GM23248 (cell line): ENCODE measurements around the gene ARHGAP25. TPM values are rescaled to one million over a fixed set of nuclear protein-coding genes. Genes with fewer than 3 reads are reported as not detected.

ENCODE experiments used
- DNase-seq: peaks from one replicate; pipeline ENCODE4 v3.0.0-alpha.2; 2015
- H2AFZ ChIP-seq: fragments of 200-600 bp; sonication (generic); 2 replicates; pipeline ENCODE4 v1.6.1; 2016; ENCODE audit warnings: antibody characterized with exemption
- H3F3A ChIP-seq: fragments of 200-600 bp; sonication (generic); 2 replicates; pipeline ENCODE4 v1.6.1; 2016; ENCODE audit warnings: mild to moderate bottlenecking, antibody characterized with exemption, mixed run types; ENCODE audit not compliant: insufficient read depth
- H3K27ac ChIP-seq: fragments of 200-600 bp; sonication (generic); 2 replicates; pipeline ENCODE4 v1.5.1; 2016; ENCODE audit warnings: mild to moderate bottlenecking
- H3K27me3 ChIP-seq: fragments of 200-600 bp; sonication (generic); replicated peaks from 2 replicates; pipeline ENCODE4 v1.6.1; 2016; ENCODE audit warnings: mild to moderate bottlenecking; ENCODE audit not compliant: insufficient read depth
- H3K36me3 ChIP-seq: fragments of 200-600 bp; sonication (generic); 2 replicates; pipeline ENCODE4 v1.6.1; 2016; ENCODE audit warnings: low read depth, mild to moderate bottlenecking
- H3K4me1 ChIP-seq: fragments of 200-600 bp; sonication (generic); 2 replicates; pipeline ENCODE4 v1.6.1; 2016; ENCODE audit warnings: mild to moderate bottlenecking; ENCODE audit not compliant: insufficient read depth
- H3K4me2 ChIP-seq: fragments of 200-600 bp; sonication (generic); one replicate; pipeline ENCODE4 v1.6.1; 2016; ENCODE audit warnings: mild to moderate bottlenecking; ENCODE audit not compliant: unreplicated experiment
- H3K4me3 ChIP-seq: fragments of 200-600 bp; sonication (generic); 2 replicates; pipeline ENCODE4 v1.5.1; 2016; ENCODE audit warnings: mild to moderate bottlenecking
- H3K79me2 ChIP-seq: fragments of 200-600 bp; sonication (generic); 2 replicates; pipeline ENCODE4 v1.6.1; 2016; ENCODE audit warnings: mild to moderate bottlenecking; ENCODE audit not compliant: insufficient read depth
- H3K9ac ChIP-seq: fragments of 200-600 bp; sonication (generic); 2 replicates; pipeline ENCODE4 v1.6.1; 2016; ENCODE audit warnings: mild to moderate bottlenecking
- H3K9me2 ChIP-seq: fragments of 200-600 bp; sonication (generic); 2 replicates; pipeline ENCODE4 v1.6.1; 2016; ENCODE audit warnings: mixed run types, mild to moderate bottlenecking, moderate library complexity; ENCODE audit not compliant: insufficient read depth
- H3K9me3 ChIP-seq: fragments of 200-600 bp; sonication (generic); one replicate; pipeline ENCODE4 v1.6.1; 2017; ENCODE audit warnings: low read depth
- H4K20me1 ChIP-seq: fragments of 200-600 bp; sonication (generic); 2 replicates; pipeline ENCODE4 v1.6.0; 2016; ENCODE audit not compliant: insufficient read depth
- EZH2 ChIP-seq: fragments of 200-600 bp; sonication (generic); IDR thresholded peaks from 2 replicates; pipeline ENCODE4 v1.6.1; 2018; ENCODE audit warnings: antibody characterized with exemption, mild to moderate bottlenecking; ENCODE audit not compliant: insufficient read depth, poor library complexity, severe bottlenecking
- EZH2phosphoT487 ChIP-seq: fragments of 200-600 bp; sonication (generic); IDR thresholded peaks from 2 replicates; pipeline ENCODE4 v1.6.1; 2018; ENCODE audit warnings: antibody characterized with exemption, moderate library complexity, mild to moderate bottlenecking, low read depth; ENCODE audit not compliant: insufficient read depth
- WGBS, 2 experiments: methylation state at CpG; one replicate each; pipeline ENCODE4 v1.1.6; 2015 to 2017; ENCODE audit warnings: low lambda C conversion rate in 2 of 2, low coverage in 1 of 2; ENCODE audit errors: missing lambda C conversion rate in 2 of 2; 5-methylcytosine and 5-hydroxymethylcytosine counted together
- in situ Hi-C: fragments of 300-500 bp; cut with MboI; formaldehyde crosslinking; loops from 2 replicates; pipeline ENCODE4 v1.15.0; 2020
- polyA plus RNA-seq: library from polyadenylated mRNA; unstranded; fragments of >200 nt; fragmentation: Nextera tagmentation; extraction: Ambion mirVana; gene quantifications from 2 replicates; pipeline ENCODE4 v1.2.1, GENCODE V29; 2016
- total RNA-seq: library from RNA; depleted of rRNA; stranded (reverse); fragments of >200 nt; shearing (Covaris generic); gene quantifications from 2 replicates; pipeline ENCODE4 v1.2.3, GENCODE V29; 2014; rRNA removed

The ARHGAP25 gene, protein sequence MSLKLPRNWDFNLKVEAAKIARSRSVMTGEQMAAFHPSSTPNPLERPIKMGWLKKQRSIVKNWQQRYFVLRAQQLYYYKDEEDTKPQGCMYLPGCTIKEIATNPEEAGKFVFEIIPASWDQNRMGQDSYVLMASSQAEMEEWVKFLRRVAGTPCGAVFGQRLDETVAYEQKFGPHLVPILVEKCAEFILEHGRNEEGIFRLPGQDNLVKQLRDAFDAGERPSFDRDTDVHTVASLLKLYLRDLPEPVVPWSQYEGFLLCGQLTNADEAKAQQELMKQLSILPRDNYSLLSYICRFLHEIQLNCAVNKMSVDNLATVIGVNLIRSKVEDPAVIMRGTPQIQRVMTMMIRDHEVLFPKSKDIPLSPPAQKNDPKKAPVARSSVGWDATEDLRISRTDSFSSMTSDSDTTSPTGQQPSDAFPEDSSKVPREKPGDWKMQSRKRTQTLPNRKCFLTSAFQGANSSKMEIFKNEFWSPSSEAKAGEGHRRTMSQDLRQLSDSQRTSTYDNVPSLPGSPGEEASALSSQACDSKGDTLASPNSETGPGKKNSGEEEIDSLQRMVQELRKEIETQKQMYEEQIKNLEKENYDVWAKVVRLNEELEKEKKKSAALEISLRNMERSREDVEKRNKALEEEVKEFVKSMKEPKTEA
- total RNA-seq = not detected in 2 replicates
- polyA plus RNA-seq = not detected in 2 replicates

GRCh38 chr2:68734688-68735525 is at the start of gene ARHGAP25:
TSS of gene ARHGAP25 (plus strand) at chr2:68734811. CDS start at chr2:68735200, 389 bp downstream.
- no peaks in the 10 kb centered on the region for H3F3A ChIP-seq
- H3K9ac ChIP-seq = no peak within 1 kb of the TSS
- no peaks in the 10 kb centered on the region for H3K9me3 ChIP-seq
- H3K36me3 ChIP-seq = no peaks in the 10 kb centered on the region
- H3K79me2 ChIP-seq = no peaks in the 10 kb centered on the region
- H3K4me1 ChIP-seq = no peaks in the 10 kb centered on the region
- DNase-seq = no peak
- H3K4me3 ChIP-seq = no peak within 1 kb of the TSS
- in situ Hi-C loops = no loop called here
- no peak within 1 kb of the TSS for H3K27ac ChIP-seq
- TF ChIP-seq EZH2 (no peak), EZH2phosphoT487 (no peak)
- no peak within 1 kb of the TSS for H3K4me2 ChIP-seq
- H2AFZ ChIP-seq = no peak within 1 kb of the TSS
- WGBS, 2 experiments = 71 to 74% methylated on average over 12 of the region's 12 CpGs
- no peaks in the 10 kb centered on the region for H4K20me1 ChIP-seq
- H3K9me2 ChIP-seq = no peaks in the 10 kb centered on the region
- H3K27me3 ChIP-seq = peaks cover 14% of the 10 kb centered on the region; the same call in 1 of the 2 replicates

DNA sequence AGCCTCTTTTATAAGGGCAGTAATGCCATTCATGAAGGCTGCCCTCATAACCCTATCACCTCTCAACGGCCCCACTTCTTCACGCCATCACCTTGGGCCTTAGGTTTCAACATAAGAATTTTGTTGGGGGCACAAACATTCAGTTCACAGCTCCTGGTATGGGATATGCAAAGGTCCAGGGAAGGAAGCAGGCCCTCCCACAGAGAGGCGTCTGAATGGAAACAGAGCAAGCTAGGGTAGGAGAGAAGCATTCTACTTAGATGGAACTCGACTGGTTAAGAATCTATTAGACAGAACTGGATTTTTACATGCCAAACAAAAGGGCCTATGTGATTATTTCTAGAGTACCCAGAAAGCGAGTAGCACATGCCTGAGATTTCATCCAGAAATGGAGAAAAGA is 48.4 kb upstream of the ARHGAP25 start:
- Histone ChIP-seq H3K4me3 (no peak overlapping the region), H3F3A (no peaks in the 10 kb centered on the region), H3K79me2 (no peaks in the 10 kb centered on the region), H2AFZ (no peak overlapping the region), H3K36me3 (peaks cover 4% of the 10 kb centered on the region; the same call in 1 of the 2 replicates), H3K27ac (no peak overlapping the region), H3K4me2 (no peak overlapping the region), H3K9ac (no peak overlapping the region), H3K4me1 (no peaks in the 10 kb centered on the region), H3K9me3 (no peaks in the 10 kb centered on the region), H3K27me3 (peaks cover 13% of the 10 kb centered on the region; the same call in 1 of the 2 replicates), H4K20me1 (no peaks in the 10 kb centered on the region), H3K9me2 (no peaks in the 10 kb centered on the region)
- in situ Hi-C loops = no loop called here
- WGBS, 2 experiments = 52 to 55% methylated on average over 5 of the region's 5 CpGs
- DNase-seq = no peak
- TF ChIP-seq EZH2 = no peak
- no peak for TF ChIP-seq EZH2phosphoT487

GRCh38 chr2:68687018-68687417 is 47.6 kb upstream of the ARHGAP25 start:
- WGBS, 2 experiments = 74 to 76% methylated on average over 1 of the region's 1 CpG
- Histone ChIP-seq H3K4me3 (no peak overlapping the region), H3K9me2 (no peaks in the 10 kb centered on the region), H3K9me3 (no peaks in the 10 kb centered on the region), H3K27ac (no peak overlapping the region), H3K4me2 (no peak overlapping the region), H4K20me1 (no peaks in the 10 kb centered on the region), H3F3A (no peaks in the 10 kb centered on the region), H3K27me3 (peaks cover 6% of the 10 kb centered on the region; the same call in 1 of the 2 replicates), H3K4me1 (no peaks in the 10 kb centered on the region), H3K9ac (no peak overlapping the region), H3K79me2 (no peaks in the 10 kb centered on the region), H2AFZ (no peak overlapping the region), H3K36me3 (peaks cover 4% of the 10 kb centered on the region; the same call in 1 of the 2 replicates)
- no peak for TF ChIP-seq EZH2
- no peak for TF ChIP-seq EZH2phosphoT487
- in situ Hi-C loops = no loop called here
- no peak for DNase-seq
